GM23338 (cell line): Measurements from ENCODE around the gene ZSCAN23. TPM values are rescaled to one million over a fixed set of nuclear protein-coding genes. Genes with fewer than 3 reads are reported as not detected.

Experiments
- ATAC-seq: fragments of 200-7000 bp; cut with Tn5 transposase; 3 replicates; pipeline ENCODE4 v1.9.1; 2020
- DNase-seq: peaks from one replicate; pipeline ENCODE4 v3.0.0-alpha.2; 2015; ENCODE audit warnings: low spot score
- H2AFZ ChIP-seq: fragments of 200-600 bp; sonication (generic); 2 replicates; pipeline ENCODE4 v1.8.0; 2016; ENCODE audit warnings: antibody characterized with exemption, mild to moderate bottlenecking, moderate library complexity
- H3F3A ChIP-seq: fragments of 200-600 bp; sonication (generic); replicated peaks from 2 replicates; pipeline ENCODE4 v1.8.0; 2017; ENCODE audit warnings: antibody characterized with exemption, mixed run types, low read depth
- H3K27ac ChIP-seq: fragments of 200-600 bp; sonication (generic); 2 replicates; pipeline ENCODE4 v1.6.1; 2016; ENCODE audit warnings: low read depth
- H3K27me3 ChIP-seq: fragments of 200-600 bp; sonication (generic); 2 replicates; pipeline ENCODE4 v1.8.0; 2016; ENCODE audit warnings: mild to moderate bottlenecking, mixed run types, moderate library complexity; ENCODE audit not compliant: insufficient read depth
- H3K36me3 ChIP-seq: fragments of 200-600 bp; sonication (generic); 2 replicates; pipeline ENCODE4 v1.8.0; 2016; ENCODE audit warnings: mild to moderate bottlenecking; ENCODE audit not compliant: insufficient read depth
- H3K4me1 ChIP-seq: fragments of 200-600 bp; sonication (generic); 2 replicates; pipeline ENCODE4 v1.8.0; 2016; ENCODE audit warnings: mild to moderate bottlenecking, moderate library complexity; ENCODE audit not compliant: insufficient read depth
- H3K4me2 ChIP-seq: fragments of 200-600 bp; sonication (generic); 2 replicates; pipeline ENCODE4 v1.7.1; 2017; ENCODE audit warnings: mixed run types
- H3K4me3 ChIP-seq: fragments of 200-600 bp; sonication (generic); 2 replicates; pipeline ENCODE4 v1.6.1; 2016; ENCODE audit warnings: mixed run types
- H3K79me2 ChIP-seq: fragments of 200-600 bp; sonication (generic); replicated peaks from 2 replicates; pipeline ENCODE4 v1.8.0; 2017; ENCODE audit warnings: mild to moderate bottlenecking; ENCODE audit not compliant: insufficient read depth
- H3K9me2 ChIP-seq: fragments of 200-600 bp; sonication (generic); 2 replicates; pipeline ENCODE4 v1.8.0; 2017; ENCODE audit not compliant: insufficient read depth
- H4K20me1 ChIP-seq: fragments of 200-600 bp; sonication (generic); replicated peaks from 2 replicates; pipeline ENCODE4 v1.8.0; 2017; ENCODE audit warnings: mild to moderate bottlenecking; ENCODE audit not compliant: insufficient read depth
- H3K27ac Mint-ChIP-seq: 2 replicates; pipeline ENCODE4 v1.8.0; 2020; ENCODE audit warnings: inconsistent platforms, mild to moderate bottlenecking, moderate library complexity, mixed read lengths
- H3K27me3 Mint-ChIP-seq: 3 replicates; pipeline ENCODE4 v1.8.0; 2022; ENCODE audit warnings: low read depth, mild to moderate bottlenecking, moderate library complexity, mixed read lengths, inconsistent platforms; ENCODE audit not compliant: insufficient read depth, poor library complexity
- H3K36me3 Mint-ChIP-seq: 3 replicates; pipeline ENCODE4 v1.8.0; 2021; ENCODE audit warnings: low read depth, mild to moderate bottlenecking, inconsistent platforms, moderate library complexity, mixed read lengths
- H3K4me1 Mint-ChIP-seq: 3 replicates; pipeline ENCODE4 v1.8.0; 2020; ENCODE audit warnings: mild to moderate bottlenecking, inconsistent platforms, mixed read lengths
- H3K4me3 Mint-ChIP-seq: 3 replicates; pipeline ENCODE4 v1.8.0; 2021; ENCODE audit warnings: moderate library complexity, mild to moderate bottlenecking, inconsistent platforms, mixed read lengths
- H3K9me3 Mint-ChIP-seq: 3 replicates; pipeline ENCODE4 v1.8.0; 2020; ENCODE audit warnings: moderate library complexity, mild to moderate bottlenecking, inconsistent platforms, mixed read lengths
- CREB1 ChIP-seq: fragments of 250-450 bp; sonication (Bioruptor Pico); IDR thresholded peaks from 2 replicates; pipeline ENCODE4 v1.5.0; 2020; ENCODE audit warnings: low read depth, mild to moderate bottlenecking, moderate library complexity
- JUNB ChIP-seq: IDR thresholded peaks from one replicate; pipeline ENCODE4 v1.6.1; 2016; ENCODE audit warnings: antibody characterized with exemption; ENCODE audit not compliant: unreplicated experiment
- STAT1 ChIP-seq: IDR thresholded peaks from one replicate; pipeline ENCODE4 v1.6.1; 2016; ENCODE audit warnings: antibody characterized with exemption; ENCODE audit not compliant: unreplicated experiment
- ZNF114 ChIP-seq: fragments of 250-450 bp; sonication (Bioruptor Pico); IDR thresholded peaks from 2 replicates; pipeline ENCODE4 v1.5.0; 2020; ENCODE audit warnings: mild to moderate bottlenecking, moderate library complexity
- ZNF331 ChIP-seq: fragments of 250-450 bp; sonication (Bioruptor Pico); IDR thresholded peaks from 2 replicates; pipeline ENCODE4 v1.5.0; 2020; ENCODE audit warnings: low read depth, mild to moderate bottlenecking, moderate library complexity
- polyA plus RNA-seq: library from polyadenylated mRNA; unstranded; fragments of >200 nt; fragmentation: Nextera tagmentation; extraction: Ambion mirVana; gene quantifications from 2 replicates; pipeline ENCODE4 v1.2.1, GENCODE V29; 2016
- total RNA-seq: library from RNA; depleted of rRNA; stranded (reverse); fragments of >200 nt; shearing (Covaris generic); gene quantifications from 2 replicates; pipeline ENCODE4 v1.2.3, GENCODE V29; 2014
- TF ChIP-seq, protein P1 (sequence below): fragments of 250-450 bp; sonication (Bioruptor Pico); IDR thresholded peaks from 2 replicates; pipeline ENCODE4 v1.5.0; 2020; ENCODE audit warnings: mild to moderate bottlenecking, moderate library complexity
- TF ChIP-seq, protein P2 (sequence below), 2 experiments: fragments of 200-600 bp in 1 of 2; sonication (generic) in 1 of 2; conservative IDR thresholded peaks; 2 replicates each; pipeline versions ENCODE4 v1.5.1 to v1.6.1; 2016 to 2017; ENCODE audit warnings: antibody characterized with exemption in 2 of 2, low read depth in 2 of 2, mild to moderate bottlenecking in 2 of 2, moderate library complexity in 1 of 2

The ZSCAN23 gene
- total and polyA plus RNA-seq, 2 experiments from 2014 or later: 1.9 to 7.8 TPM

DNA sequence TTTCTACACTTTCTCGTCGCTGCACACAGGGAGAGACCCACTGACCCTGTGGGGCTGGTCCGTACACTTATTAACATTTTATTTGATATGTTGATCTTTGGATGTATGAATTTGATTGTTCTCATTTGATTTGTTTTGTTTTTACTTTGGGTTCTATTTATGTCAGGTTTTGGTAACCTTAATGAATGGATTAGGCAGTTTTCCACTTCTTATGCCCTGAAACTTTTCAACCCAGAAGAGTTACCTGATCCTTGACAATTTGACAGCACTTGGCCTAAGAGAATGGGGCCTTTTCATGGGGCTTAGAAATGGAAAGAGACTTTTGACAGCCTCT, 48.7 kb upstream of the ZSCAN23 start (continued):
- TF ChIP-seq, protein P1, sequence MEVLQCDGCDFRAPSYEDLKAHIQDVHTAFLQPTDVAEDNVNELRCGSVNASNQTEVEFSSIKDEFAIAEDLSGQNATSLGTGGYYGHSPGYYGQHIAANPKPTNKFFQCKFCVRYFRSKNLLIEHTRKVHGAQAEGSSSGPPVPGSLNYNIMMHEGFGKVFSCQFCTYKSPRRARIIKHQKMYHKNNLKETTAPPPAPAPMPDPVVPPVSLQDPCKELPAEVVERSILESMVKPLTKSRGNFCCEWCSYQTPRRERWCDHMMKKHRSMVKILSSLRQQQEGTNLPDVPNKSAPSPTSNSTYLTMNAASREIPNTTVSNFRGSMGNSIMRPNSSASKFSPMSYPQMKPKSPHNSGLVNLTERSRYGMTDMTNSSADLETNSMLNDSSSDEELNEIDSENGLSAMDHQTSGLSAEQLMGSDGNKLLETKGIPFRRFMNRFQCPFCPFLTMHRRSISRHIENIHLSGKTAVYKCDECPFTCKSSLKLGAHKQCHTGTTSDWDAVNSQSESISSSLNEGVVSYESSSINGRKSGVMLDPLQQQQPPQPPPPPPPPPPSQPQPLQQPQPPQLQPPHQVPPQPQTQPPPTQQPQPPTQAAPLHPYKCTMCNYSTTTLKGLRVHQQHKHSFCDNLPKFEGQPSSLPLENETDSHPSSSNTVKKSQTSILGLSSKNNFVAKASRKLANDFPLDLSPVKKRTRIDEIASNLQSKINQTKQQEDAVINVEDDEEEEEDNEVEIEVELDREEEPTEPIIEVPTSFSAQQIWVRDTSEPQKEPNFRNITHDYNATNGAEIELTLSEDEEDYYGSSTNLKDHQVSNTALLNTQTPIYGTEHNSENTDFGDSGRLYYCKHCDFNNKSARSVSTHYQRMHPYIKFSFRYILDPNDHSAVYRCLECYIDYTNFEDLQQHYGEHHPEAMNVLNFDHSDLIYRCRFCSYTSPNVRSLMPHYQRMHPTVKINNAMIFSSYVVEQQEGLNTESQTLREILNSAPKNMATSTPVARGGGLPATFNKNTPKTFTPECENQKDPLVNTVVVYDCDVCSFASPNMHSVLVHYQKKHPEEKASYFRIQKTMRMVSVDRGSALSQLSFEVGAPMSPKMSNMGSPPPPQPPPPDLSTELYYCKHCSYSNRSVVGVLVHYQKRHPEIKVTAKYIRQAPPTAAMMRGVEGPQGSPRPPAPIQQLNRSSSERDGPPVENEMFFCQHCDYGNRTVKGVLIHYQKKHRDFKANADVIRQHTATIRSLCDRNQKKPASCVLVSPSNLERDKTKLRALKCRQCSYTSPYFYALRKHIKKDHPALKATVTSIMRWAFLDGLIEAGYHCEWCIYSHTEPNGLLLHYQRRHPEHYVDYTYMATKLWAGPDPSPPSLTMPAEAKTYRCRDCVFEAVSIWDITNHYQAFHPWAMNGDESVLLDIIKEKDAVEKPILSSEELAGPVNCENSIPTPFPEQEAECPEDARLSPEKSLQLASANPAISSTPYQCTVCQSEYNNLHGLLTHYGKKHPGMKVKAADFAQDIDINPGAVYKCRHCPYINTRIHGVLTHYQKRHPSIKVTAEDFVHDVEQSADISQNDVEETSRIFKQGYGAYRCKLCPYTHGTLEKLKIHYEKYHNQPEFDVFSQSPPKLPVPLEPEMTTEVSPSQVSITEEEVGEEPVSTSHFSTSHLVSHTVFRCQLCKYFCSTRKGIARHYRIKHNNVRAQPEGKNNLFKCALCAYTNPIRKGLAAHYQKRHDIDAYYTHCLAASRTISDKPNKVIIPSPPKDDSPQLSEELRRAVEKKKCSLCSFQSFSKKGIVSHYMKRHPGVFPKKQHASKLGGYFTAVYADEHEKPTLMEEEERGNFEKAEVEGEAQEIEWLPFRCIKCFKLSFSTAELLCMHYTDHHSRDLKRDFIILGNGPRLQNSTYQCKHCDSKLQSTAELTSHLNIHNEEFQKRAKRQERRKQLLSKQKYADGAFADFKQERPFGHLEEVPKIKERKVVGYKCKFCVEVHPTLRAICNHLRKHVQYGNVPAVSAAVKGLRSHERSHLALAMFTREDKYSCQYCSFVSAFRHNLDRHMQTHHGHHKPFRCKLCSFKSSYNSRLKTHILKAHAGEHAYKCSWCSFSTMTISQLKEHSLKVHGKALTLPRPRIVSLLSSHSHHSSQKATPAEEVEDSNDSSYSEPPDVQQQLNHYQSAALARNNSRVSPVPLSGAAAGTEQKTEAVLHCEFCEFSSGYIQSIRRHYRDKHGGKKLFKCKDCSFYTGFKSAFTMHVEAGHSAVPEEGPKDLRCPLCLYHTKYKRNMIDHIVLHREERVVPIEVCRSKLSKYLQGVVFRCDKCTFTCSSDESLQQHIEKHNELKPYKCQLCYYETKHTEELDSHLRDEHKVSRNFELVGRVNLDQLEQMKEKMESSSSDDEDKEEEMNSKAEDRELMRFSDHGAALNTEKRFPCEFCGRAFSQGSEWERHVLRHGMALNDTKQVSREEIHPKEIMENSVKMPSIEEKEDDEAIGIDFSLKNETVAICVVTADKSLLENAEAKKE: no peak
- no peak for TF ChIP-seq CREB1 (CRISPR knock-in tag)
- no peak for TF ChIP-seq JUNB
- no peak for TF ChIP-seq ZNF331 (CRISPR knock-in tag)
- TF ChIP-seq STAT1: no peak
- TF ChIP-seq, protein P2, sequence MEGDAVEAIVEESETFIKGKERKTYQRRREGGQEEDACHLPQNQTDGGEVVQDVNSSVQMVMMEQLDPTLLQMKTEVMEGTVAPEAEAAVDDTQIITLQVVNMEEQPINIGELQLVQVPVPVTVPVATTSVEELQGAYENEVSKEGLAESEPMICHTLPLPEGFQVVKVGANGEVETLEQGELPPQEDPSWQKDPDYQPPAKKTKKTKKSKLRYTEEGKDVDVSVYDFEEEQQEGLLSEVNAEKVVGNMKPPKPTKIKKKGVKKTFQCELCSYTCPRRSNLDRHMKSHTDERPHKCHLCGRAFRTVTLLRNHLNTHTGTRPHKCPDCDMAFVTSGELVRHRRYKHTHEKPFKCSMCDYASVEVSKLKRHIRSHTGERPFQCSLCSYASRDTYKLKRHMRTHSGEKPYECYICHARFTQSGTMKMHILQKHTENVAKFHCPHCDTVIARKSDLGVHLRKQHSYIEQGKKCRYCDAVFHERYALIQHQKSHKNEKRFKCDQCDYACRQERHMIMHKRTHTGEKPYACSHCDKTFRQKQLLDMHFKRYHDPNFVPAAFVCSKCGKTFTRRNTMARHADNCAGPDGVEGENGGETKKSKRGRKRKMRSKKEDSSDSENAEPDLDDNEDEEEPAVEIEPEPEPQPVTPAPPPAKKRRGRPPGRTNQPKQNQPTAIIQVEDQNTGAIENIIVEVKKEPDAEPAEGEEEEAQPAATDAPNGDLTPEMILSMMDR (conservative IDR thresholded peaks at IDR 0.05; ENCODE audit: low read depth in 2 of 2): no peak

DNA sequence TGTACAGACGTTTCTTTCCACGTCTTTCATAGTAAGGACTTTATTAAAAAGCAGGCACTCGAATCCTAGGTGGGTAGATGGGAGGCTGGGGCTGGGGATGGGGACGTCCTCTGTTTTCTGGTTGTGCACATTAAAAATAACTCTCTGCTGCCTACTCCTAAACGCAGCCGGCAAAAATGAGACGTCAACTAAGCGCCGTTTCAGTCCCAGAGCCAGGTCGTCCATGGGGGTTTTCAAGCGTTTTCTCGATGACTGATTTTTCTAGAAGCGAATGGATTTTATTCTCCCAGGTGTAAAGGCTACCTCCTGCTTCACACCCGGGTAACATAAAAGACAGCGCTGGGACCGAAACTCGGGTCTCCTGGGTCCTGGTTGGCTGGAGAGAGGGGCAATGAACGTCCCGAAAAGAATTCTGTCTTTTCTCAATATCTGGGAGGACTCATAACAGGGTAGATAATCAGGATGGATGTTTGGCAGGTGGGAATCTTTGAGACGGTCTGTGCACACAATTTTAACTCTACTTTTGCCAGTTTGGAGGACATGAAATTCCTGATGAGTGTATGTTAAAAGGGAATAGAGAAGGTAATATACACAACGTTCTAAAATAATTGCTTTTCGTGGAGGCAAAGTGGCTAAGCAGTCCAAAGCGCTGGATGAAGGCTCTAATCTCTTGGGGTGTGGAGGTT, 47.1 kb upstream of the ZSCAN23 start:
- H3K27ac ChIP-seq: no peak overlapping the region
- peak overlapping the region; percentile 88 for H2AFZ ChIP-seq
- peak overlapping the region; percentile 69 for H3K4me3 ChIP-seq
- no peaks in the 10 kb centered on the region for H4K20me1 ChIP-seq
- peaks cover 2% of the 10 kb centered on the region; the same call in 2 of the 3 replicates for H3K9me3 Mint-ChIP-seq
- H3K4me2 ChIP-seq: peak overlapping the region; percentile 84
- H3K4me1 ChIP-seq: peaks cover 6% of the 10 kb centered on the region
- DNase-seq (peak; percentile 46), ATAC-seq (peak; percentile 11)
- no peaks in the 10 kb centered on the region for H3K79me2 ChIP-seq
- H3K27me3 Mint-ChIP-seq: peaks cover 29% of the 10 kb centered on the region
- no peaks in the 10 kb centered on the region for H3K9me2 ChIP-seq
- peaks cover 13% of the 10 kb centered on the region for H3K4me1 Mint-ChIP-seq
- H3K36me3 ChIP-seq: no peaks in the 10 kb centered on the region
- no peaks in the 10 kb centered on the region for H3F3A ChIP-seq
- H3K4me3 Mint-ChIP-seq: peak overlapping the region; percentile 92
- H3K27ac Mint-ChIP-seq: no peak overlapping the region
- H3K36me3 Mint-ChIP-seq: peaks cover 2% of the 10 kb centered on the region; the same call in 2 of the 3 replicates
- H3K27me3 ChIP-seq: peaks cover 17% of the 10 kb centered on the region
- no peak for TF ChIP-seq ZNF114
- no peak for TF ChIP-seq CREB1 (CRISPR knock-in tag)
- no peak for TF ChIP-seq STAT1
- no peak for TF ChIP-seq ZNF331 (CRISPR knock-in tag)
